K562 (cell line): Measurements from ENCODE around the gene PPFIA3. TPM values are rescaled to one million over a fixed set of nuclear protein-coding genes. Genes with fewer than 3 reads are reported as not detected.

Source experiments
- BDP1 ChIP-seq: IDR thresholded peaks from 3 replicates; pipeline ENCODE4 v1.6.1; 2011; ENCODE audit not compliant: insufficient read length, insufficient read depth
- CREBBP ChIP-seq: IDR thresholded peaks from one replicate; pipeline ENCODE4 v1.6.1; 2012; ENCODE audit warnings: low read depth, mild to moderate bottlenecking, control low read depth, inconsistent platforms, low read length
- DNMT1 ChIP-seq: fragments of 450-650 bp; IDR thresholded peaks from 2 replicates; pipeline ENCODE4 v1.6.1; 2016; ENCODE audit warnings: antibody characterized with exemption, mild to moderate bottlenecking
- JUNB ChIP-seq: fragments of 450-650 bp; formaldehyde crosslinking; conservative IDR thresholded peaks from 2 replicates; pipeline ENCODE4 v1.4.0; 2020; ENCODE audit warnings: mild to moderate bottlenecking
- NBN ChIP-seq: fragments of 450-650 bp; IDR thresholded peaks from 2 replicates; pipeline ENCODE4 v1.6.1; 2016; ENCODE audit warnings: low read depth, mild to moderate bottlenecking
- PHB ChIP-seq: fragments of 250-450 bp; sonication (Bioruptor Pico); IDR thresholded peaks from 2 replicates; pipeline ENCODE4 v1.5.0; 2021
- PTBP1 ChIP-seq: fragments of 200-400 bp; formaldehyde crosslinking; IDR thresholded peaks from 2 replicates; pipeline ENCODE4 v1.6.1; 2017; ENCODE audit warnings: low read depth, low read length
- RAD21 ChIP-seq, 2 experiments: fragments of 250-450 bp in 1 of 2; fragments of 450-650 bp in 1 of 2; sonication (Bioruptor Pico) in 1 of 2; formaldehyde crosslinking in 1 of 2; IDR thresholded peaks in 1 of 2; conservative IDR thresholded peaks in 1 of 2; 2 replicates each; pipeline versions ENCODE4 v1.4.0 to v1.8.0; 2020 to 2022; ENCODE audit warnings: mild to moderate bottlenecking in 2 of 2, moderate library complexity in 1 of 2
- STAT6 ChIP-seq: sonication (generic); formaldehyde crosslinking; IDR thresholded peaks from 2 replicates; pipeline ENCODE4 v1.8.1; 2023; ENCODE audit warnings: mild to moderate bottlenecking, missing genetic modification reagents
- ZBTB17 ChIP-seq: fragments of 450-650 bp; formaldehyde crosslinking; IDR thresholded peaks from 2 replicates; pipeline ENCODE4 v1.4.0; 2020; ENCODE audit warnings: mild to moderate bottlenecking
- ZNF347 ChIP-seq: fragments of 450-650 bp; formaldehyde crosslinking; IDR thresholded peaks from 2 replicates; pipeline ENCODE4 v1.4.0; 2020; ENCODE audit warnings: low read depth, mild to moderate bottlenecking, moderate library complexity
- polyA plus RNA-seq, 8 experiments: library from polyadenylated mRNA; depleted of rRNA in 4 of 8; stranded (reverse) in 5 of 8; unstranded in 3 of 8; fragments of >200 nt; fragmentation: Nextera tagmentation in 2 of 8; fragmentation: Illumina TruSeq in 1 of 8; extraction: Ambion mirVana in 2 of 8; extraction: Trizol in 1 of 8; gene quantifications; 2 replicates each; pipeline versions ENCODE4 v1.2.1 to v1.2.3, GENCODE V29; 2011 to 2014; ENCODE audit warnings: inconsistent platforms in 1 of 8, missing spikeins in 1 of 8
- total RNA-seq, 7 experiments: library from RNA; depleted of rRNA in 6 of 7; stranded (reverse); fragments of >200 nt in 6 of 7; fragmentation: Illumina TruSeq in 2 of 7; extraction: Trizol in 2 of 7; gene quantifications; 2 replicates each; pipeline versions ENCODE4 v1.2.1 to v1.2.3, GENCODE V29; 2011 to 2021; ENCODE audit warnings: low replicate concordance in 1 of 7
- TF ChIP-seq, protein P1 (sequence below), 2 experiments: fragments of 450-650 bp; formaldehyde crosslinking in 1 of 2; IDR thresholded peaks; 2 replicates each; pipeline versions ENCODE4 v1.4.0 to v1.6.1; 2014 to 2020; ENCODE audit warnings: mild to moderate bottlenecking in 2 of 2, borderline replicate concordance in 1 of 2, low read depth in 1 of 2
- TF ChIP-seq, protein P2 (sequence below): fragments of 450-650 bp; IDR thresholded peaks from 2 replicates; pipeline ENCODE4 v1.6.1; 2016; ENCODE audit warnings: missing biosample characterization, missing genetic modification characterization

PPFIA3 gene
- total and polyA plus RNA-seq, 9 of the 15 experiments (the other 6 are each of a cell fraction or from before 2014, with no cell fraction given), result 0.10 to 53.0 (median 17.6) TPM

GRCh38 chr19:49145573-49146407 lies 26.4 kb downstream of the PPFIA3 start (continued):
- no peak for TF ChIP-seq ZNF347
- TF ChIP-seq NBN, result peak; percentile 58; the same call in 1 of the 2 replicates
- TF ChIP-seq DNMT1, result no peak
- TF ChIP-seq ZBTB17 (CRISPR knock-in tag), result no peak
- 0 out of 2 replicates have a peak, but pooled peaks have one; percentile 57 for TF ChIP-seq JUNB (CRISPR knock-in tag)
- TF ChIP-seq, protein P1, sequence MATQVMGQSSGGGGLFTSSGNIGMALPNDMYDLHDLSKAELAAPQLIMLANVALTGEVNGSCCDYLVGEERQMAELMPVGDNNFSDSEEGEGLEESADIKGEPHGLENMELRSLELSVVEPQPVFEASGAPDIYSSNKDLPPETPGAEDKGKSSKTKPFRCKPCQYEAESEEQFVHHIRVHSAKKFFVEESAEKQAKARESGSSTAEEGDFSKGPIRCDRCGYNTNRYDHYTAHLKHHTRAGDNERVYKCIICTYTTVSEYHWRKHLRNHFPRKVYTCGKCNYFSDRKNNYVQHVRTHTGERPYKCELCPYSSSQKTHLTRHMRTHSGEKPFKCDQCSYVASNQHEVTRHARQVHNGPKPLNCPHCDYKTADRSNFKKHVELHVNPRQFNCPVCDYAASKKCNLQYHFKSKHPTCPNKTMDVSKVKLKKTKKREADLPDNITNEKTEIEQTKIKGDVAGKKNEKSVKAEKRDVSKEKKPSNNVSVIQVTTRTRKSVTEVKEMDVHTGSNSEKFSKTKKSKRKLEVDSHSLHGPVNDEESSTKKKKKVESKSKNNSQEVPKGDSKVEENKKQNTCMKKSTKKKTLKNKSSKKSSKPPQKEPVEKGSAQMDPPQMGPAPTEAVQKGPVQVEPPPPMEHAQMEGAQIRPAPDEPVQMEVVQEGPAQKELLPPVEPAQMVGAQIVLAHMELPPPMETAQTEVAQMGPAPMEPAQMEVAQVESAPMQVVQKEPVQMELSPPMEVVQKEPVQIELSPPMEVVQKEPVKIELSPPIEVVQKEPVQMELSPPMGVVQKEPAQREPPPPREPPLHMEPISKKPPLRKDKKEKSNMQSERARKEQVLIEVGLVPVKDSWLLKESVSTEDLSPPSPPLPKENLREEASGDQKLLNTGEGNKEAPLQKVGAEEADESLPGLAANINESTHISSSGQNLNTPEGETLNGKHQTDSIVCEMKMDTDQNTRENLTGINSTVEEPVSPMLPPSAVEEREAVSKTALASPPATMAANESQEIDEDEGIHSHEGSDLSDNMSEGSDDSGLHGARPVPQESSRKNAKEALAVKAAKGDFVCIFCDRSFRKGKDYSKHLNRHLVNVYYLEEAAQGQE (IDR thresholded peaks at IDR 0.05; ENCODE audit: borderline replicate concordance), result peak; percentile 77
- TF ChIP-seq, protein P1 (CRISPR knock-in tag; IDR thresholded peaks at IDR 0.05; ENCODE audit: low read depth), result no peak
- no peak for TF ChIP-seq PTBP1
- TF ChIP-seq, protein P2, sequence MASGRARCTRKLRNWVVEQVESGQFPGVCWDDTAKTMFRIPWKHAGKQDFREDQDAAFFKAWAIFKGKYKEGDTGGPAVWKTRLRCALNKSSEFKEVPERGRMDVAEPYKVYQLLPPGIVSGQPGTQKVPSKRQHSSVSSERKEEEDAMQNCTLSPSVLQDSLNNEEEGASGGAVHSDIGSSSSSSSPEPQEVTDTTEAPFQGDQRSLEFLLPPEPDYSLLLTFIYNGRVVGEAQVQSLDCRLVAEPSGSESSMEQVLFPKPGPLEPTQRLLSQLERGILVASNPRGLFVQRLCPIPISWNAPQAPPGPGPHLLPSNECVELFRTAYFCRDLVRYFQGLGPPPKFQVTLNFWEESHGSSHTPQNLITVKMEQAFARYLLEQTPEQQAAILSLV, result no peak
- TF ChIP-seq CREBBP, result no peak
- peak; percentile 74 to 76 for TF ChIP-seq RAD21 (CRISPR knock-in tag; conservative IDR thresholded peaks at IDR 0.05 in 1 of 2, IDR thresholded peaks at IDR 0.05 in 1 of 2)
- TF ChIP-seq BDP1, result no peak
- TF ChIP-seq PHB, result no peak
- no peak for TF ChIP-seq STAT6
